WTC11 (cell line): ENCODE data around the gene LMF1. TPM values are rescaled to one million over a fixed set of nuclear protein-coding genes. Genes with fewer than 3 reads are reported as not detected.
A peak's percentile ranks its signal among the peaks of the same experiment; 100 is the strongest.

Experiments used
- ATAC-seq: fragments of 200-7000 bp; cut with Tn5 transposase; 2 replicates; pipeline ENCODE4 v1.10.0; 2021; ENCODE audit warnings: mild to moderate bottlenecking, moderate library complexity
- CTCF ChIA-PET: fragments of 300-600 bp; sonication (Branson Sonifier 250); formaldehyde crosslinking; loops from one replicate; lab custom pipeline; 2021; ENCODE audit warnings: antibody characterized with exemption; lab: Charles Lee
- POLR2A ChIA-PET: fragments of 350-600 bp; sonication (Branson Sonifier 250); formaldehyde crosslinking; loops from one replicate; lab custom pipeline; 2021; ENCODE audit warnings: antibody characterized with exemption; lab: Charles Lee
- DNase-seq: peaks from one replicate; pipeline ENCODE4 v3.0.0; 2021; ENCODE audit warnings: low spot score
- H3K27ac Mint-ChIP-seq: 2 replicates; pipeline ENCODE4 v1.8.0; 2021; ENCODE audit warnings: mixed read lengths
- H3K27me3 Mint-ChIP-seq: 2 replicates; pipeline ENCODE4 v1.8.0; 2021; ENCODE audit warnings: low read depth, mild to moderate bottlenecking, moderate library complexity, mixed read lengths
- H3K36me3 Mint-ChIP-seq: 2 replicates; pipeline ENCODE4 v1.8.0; 2021; ENCODE audit warnings: mixed read lengths
- H3K4me1 Mint-ChIP-seq: 2 replicates; pipeline ENCODE4 v1.8.0; 2022; ENCODE audit warnings: mixed read lengths
- H3K4me3 Mint-ChIP-seq: 2 replicates; pipeline ENCODE4 v1.8.0; 2021; ENCODE audit warnings: mild to moderate bottlenecking, moderate library complexity, mixed read lengths
- H3K9me3 Mint-ChIP-seq: 2 replicates; pipeline ENCODE4 v1.8.0; 2021; ENCODE audit warnings: mixed read lengths
- AR ChIP-seq: fragments of 250-450 bp; sonication (Bioruptor Pico); IDR thresholded peaks from 2 replicates; pipeline ENCODE4 v1.9.0; 2021; ENCODE audit warnings: mild to moderate bottlenecking
- ATF3 ChIP-seq: sonication (generic); formaldehyde crosslinking; conservative IDR thresholded peaks from 2 replicates; pipeline ENCODE4 v1.8.1; 2022; ENCODE audit warnings: mild to moderate bottlenecking, missing genetic modification reagents
- CDX4 ChIP-seq: fragments of 250-450 bp; sonication (Bioruptor Pico); IDR thresholded peaks from 2 replicates; pipeline ENCODE4 v1.9.0; 2021; ENCODE audit warnings: moderate library complexity, mild to moderate bottlenecking, inconsistent platforms, borderline replicate concordance
- ELF4 ChIP-seq: sonication (generic); formaldehyde crosslinking; IDR thresholded peaks from 2 replicates; pipeline ENCODE4 v1.8.1; 2022; ENCODE audit warnings: low read depth, mild to moderate bottlenecking, moderate library complexity, missing genetic modification reagents
- FOXK1 ChIP-seq: sonication (generic); formaldehyde crosslinking; IDR thresholded peaks from 2 replicates; pipeline ENCODE4 v1.8.0; 2022; ENCODE audit warnings: mild to moderate bottlenecking, moderate library complexity, missing genetic modification reagents
- GTF2I ChIP-seq: fragments of 250-450 bp; sonication (Bioruptor Pico); conservative IDR thresholded peaks from 2 replicates; pipeline ENCODE4 v1.4.0; 2021; ENCODE audit warnings: mild to moderate bottlenecking
- KAT7 ChIP-seq: sonication (generic); formaldehyde crosslinking; IDR thresholded peaks from 2 replicates; pipeline ENCODE4 v1.8.1; 2023; ENCODE audit warnings: missing genetic modification reagents, mild to moderate bottlenecking, borderline replicate concordance
- MAX ChIP-seq: sonication (generic); formaldehyde crosslinking; IDR thresholded peaks from 2 replicates; pipeline ENCODE4 v1.8.0; 2022; ENCODE audit warnings: mild to moderate bottlenecking, missing genetic modification reagents
- MLX ChIP-seq: sonication (generic); formaldehyde crosslinking; IDR thresholded peaks from 2 replicates; pipeline ENCODE4 v1.8.1; 2023; ENCODE audit warnings: mild to moderate bottlenecking, missing genetic modification reagents, moderate library complexity
- MXD4 ChIP-seq: fragments of 250-450 bp; sonication (Bioruptor Pico); IDR thresholded peaks from 2 replicates; pipeline ENCODE4 v1.8.0; 2021; ENCODE audit warnings: mild to moderate bottlenecking, moderate library complexity, borderline replicate concordance
- NFATC4 ChIP-seq: fragments of 250-450 bp; sonication (Bioruptor Pico); IDR thresholded peaks from 2 replicates; pipeline ENCODE4 v1.9.0; 2021; ENCODE audit warnings: mild to moderate bottlenecking
- SMAD4 ChIP-seq: sonication (generic); formaldehyde crosslinking; IDR thresholded peaks from 2 replicates; pipeline ENCODE4 v1.8.0; 2022; ENCODE audit warnings: mild to moderate bottlenecking, missing genetic modification reagents
- TP53 ChIP-seq: sonication (generic); formaldehyde crosslinking; IDR thresholded peaks from 2 replicates; pipeline ENCODE4 v1.8.1; 2023; ENCODE audit warnings: mild to moderate bottlenecking, missing genetic modification reagents
- USF1 ChIP-seq: sonication (generic); formaldehyde crosslinking; IDR thresholded peaks from 2 replicates; pipeline ENCODE4 v1.8.0; 2022; ENCODE audit warnings: mild to moderate bottlenecking, missing genetic modification reagents
- ZBTB21 ChIP-seq: sonication (generic); formaldehyde crosslinking; IDR thresholded peaks from 2 replicates; pipeline ENCODE4 v1.8.1; 2023; ENCODE audit warnings: mild to moderate bottlenecking, missing genetic modification reagents, borderline replicate concordance
- ZBTB43 ChIP-seq: sonication (generic); formaldehyde crosslinking; IDR thresholded peaks from 2 replicates; pipeline ENCODE4 v1.8.1; 2023; ENCODE audit warnings: mild to moderate bottlenecking, missing genetic modification reagents
- ZNF219 ChIP-seq: sonication (generic); formaldehyde crosslinking; IDR thresholded peaks from 2 replicates; pipeline ENCODE4 v1.8.0; 2023; ENCODE audit warnings: missing genetic modification reagents, mild to moderate bottlenecking, borderline replicate concordance
- ZNF281 ChIP-seq: sonication (generic); formaldehyde crosslinking; IDR thresholded peaks from 2 replicates; pipeline ENCODE4 v1.8.0; 2023; ENCODE audit warnings: mild to moderate bottlenecking, missing genetic modification reagents
- ZNF532 ChIP-seq: fragments of 250-450 bp; sonication (Bioruptor Pico); IDR thresholded peaks from 2 replicates; pipeline ENCODE4 v1.9.0; 2021; ENCODE audit warnings: mild to moderate bottlenecking, borderline replicate concordance
- total RNA-seq: library from RNA; stranded (reverse); gene quantifications from 3 replicates; pipeline ENCODE4 v1.2.3, GENCODE V29; 2021

The LMF1 gene
- total RNA-seq, 1 experiment from 2014 or later, result 10.5 TPM

GRCh38 chr16:839643-840408, 131.0 kb downstream of the LMF1 start:
- TF ChIP-seq ATF3 (CRISPR knock-in tag) (no peak), ZNF281 (CRISPR knock-in tag) (no peak), USF1 (no peak), ELF4 (CRISPR knock-in tag) (no peak), ZNF532 (CRISPR knock-in tag) (no peak), KAT7 (CRISPR knock-in tag) (no peak), MLX (CRISPR knock-in tag) (no peak), SMAD4 (CRISPR knock-in tag) (no peak), GTF2I (CRISPR knock-in tag) (no peak), AR (CRISPR knock-in tag) (no peak), ZBTB43 (no peak), FOXK1 (no peak), ZBTB21 (CRISPR knock-in tag) (no peak), NFATC4 (CRISPR knock-in tag) (no peak), CDX4 (CRISPR knock-in tag) (no peak), ZNF219 (no peak), MXD4 (CRISPR knock-in tag) (no peak), TP53 (CRISPR knock-in tag) (no peak), MAX (CRISPR knock-in tag) (no peak)
- Mint-ChIP-seq H3K4me1 (peaks cover 2% of the 10 kb centered on the region; the same call in 1 of the 2 replicates), H3K27me3 (peaks cover 11% of the 10 kb centered on the region), H3K4me3 (no peak overlapping the region), H3K9me3 (peaks cover 17% of the 10 kb centered on the region), H3K36me3 (peaks cover 9% of the 10 kb centered on the region), H3K27ac (no peak overlapping the region)
- CTCF ChIA-PET, result interaction anchor here (0.6 kb wide), 1 partner anchor 133 kb away, joined by 4 read pairs; no protein-coding TSS in a partner anchor
- POLR2A ChIA-PET, result no interaction called here
- DNase-seq (no peak), ATAC-seq (0 out of 2 replicates have a peak, but pooled peaks have one; percentile 34)
